ENCODE results near the gene RABGGTA. TPM values are rescaled to one million over a fixed set of nuclear protein-coding genes. Genes with fewer than 3 reads are reported as not detected.
"Not testable (repeated sequence)": the region's sequence is repeated elsewhere in the genome, so short reads cannot be mapped to it uniquely, and the experiment has no call there.

Gene RABGGTA
- total RNA-seq, 1 donor from 2014 or later = 19.5 TPM

- no peak for DNase-seq
These were observed 33.3 kb downstream of the RABGGTA start for GRCh38 chr14:24238123-24238522.

GRCh38 chr14:24237463-24237955, 33.9 kb downstream of the RABGGTA start:
- DNase-seq = no peak

GRCh38 chr14:24236689-24237462, 34.5 kb downstream of the RABGGTA start:
- DNase-seq = no peak

GRCh38 chr14:24235804-24236688, 35.4 kb downstream of the RABGGTA start:
- no peak for DNase-seq

GRCh38 chr14:24234095-24235005, 37.0 kb downstream of the RABGGTA start:
- no peak for DNase-seq

- no peak for DNase-seq
These were observed 37.9 kb downstream of the RABGGTA start for GRCh38 chr14:24233538-24233866.

GRCh38 chr14:24232645-24233537, 38.5 kb downstream of the RABGGTA start, which contains the start of gene GMPR2:
TSS of gene GMPR2 (plus strand) at chr14:24232929. CDS start at chr14:24233254, 325 bp downstream.
- no peak for DNase-seq

GRCh38 chr14:24232121-24232644, 39.2 kb downstream of the RABGGTA start, which contains the start of gene NEDD8:
TSS of gene NEDD8 (minus strand) at chr14:24232367. CDS start at chr14:24232267, 100 bp downstream.
- DNase-seq = peak; percentile 97

GRCh38 chr14:24231263-24232120, 39.9 kb downstream of the RABGGTA start:
- no peak for DNase-seq

- no peak for DNase-seq
These were observed 42.5 kb downstream of the RABGGTA start for GRCh38 chr14:24228902-24229301.

- no peak for DNase-seq
These were observed 44.9 kb downstream of the RABGGTA start for GRCh38 chr14:24226473-24226872.

- DNase-seq = no peak
These were observed 46.8 kb downstream of the RABGGTA start for GRCh38 chr14:24224618-24225071.

- not testable (repeated sequence) for DNase-seq
These were observed 48.4 kb downstream of the RABGGTA start for GRCh38 chr14:24222987-24223386.

GRCh38 chr14:24219521-24219920, 51.9 kb downstream of the RABGGTA start:
- DNase-seq = no peak

GRCh38 chr14:24219080-24219479, 52.3 kb downstream of the RABGGTA start:
- DNase-seq = no peak

- DNase-seq = not testable (repeated sequence)
These were observed 54.5 kb downstream of the RABGGTA start for GRCh38 chr14:24216876-24217275.

- no peak for DNase-seq
These were observed 55.1 kb downstream of the RABGGTA start for GRCh38 chr14:24216345-24216699.

Measured in occipital lobe (tissue), 2 donors.